Progenitor cell of endocrine pancreas (in vitro differentiated cells): ENCODE results near the gene DAB2. TPM values are rescaled to one million over a fixed set of nuclear protein-coding genes. Genes with fewer than 3 reads are reported as not detected.

Experiments used
- DNase-seq: peaks from one replicate; pipeline ENCODE4 v3.0.0; 2021; ENCODE audit warnings: low spot score; ENCODE audit not compliant: unreplicated experiment
- H3K27ac Mint-ChIP-seq: 2 replicates; pipeline ENCODE4 v1.8.0; 2021; ENCODE audit warnings: mild to moderate bottlenecking, moderate library complexity, mixed read lengths
- H3K27me3 Mint-ChIP-seq: 2 replicates; pipeline ENCODE4 v1.8.0; 2021; ENCODE audit warnings: mixed read lengths
- H3K36me3 Mint-ChIP-seq: 2 replicates; pipeline ENCODE4 v1.8.0; 2022; ENCODE audit warnings: mixed read lengths; ENCODE audit not compliant: insufficient read depth
- H3K4me1 Mint-ChIP-seq: 2 replicates; pipeline ENCODE4 v1.8.0; 2021; ENCODE audit warnings: low read depth, mixed read lengths
- H3K4me3 Mint-ChIP-seq: 2 replicates; pipeline ENCODE4 v1.8.0; 2021; ENCODE audit warnings: low read depth, mild to moderate bottlenecking, moderate library complexity, mixed read lengths
- H3K9me3 Mint-ChIP-seq: 2 replicates; pipeline ENCODE4 v1.8.0; 2021; ENCODE audit warnings: low read depth, mixed read lengths
- CTCF ChIP-seq: fragments of 200-600 bp; sonication (generic); IDR thresholded peaks from one replicate; pipeline ENCODE4 v1.5.0; 2021; ENCODE audit warnings: antibody characterized with exemption, mild to moderate bottlenecking; ENCODE audit not compliant: unreplicated experiment
- total RNA-seq: library from RNA; stranded (reverse); gene quantifications from 2 replicates; pipeline ENCODE4 v1.2.1, GENCODE V29; 2021

Gene DAB2
- total RNA-seq, 1 donor from 2014 or later: 46.0 TPM

GRCh38 chr5:39323542-39323941 is 101.2 kb downstream of the DAB2 start:
- no peaks in the 10 kb centered on the region for H3K36me3 Mint-ChIP-seq
- DNase-seq: no peak
- no peak overlapping the region for H3K4me3 Mint-ChIP-seq
- no peaks in the 10 kb centered on the region for H3K27me3 Mint-ChIP-seq
- H3K27ac Mint-ChIP-seq: no peak overlapping the region
- H3K9me3 Mint-ChIP-seq: peaks cover 4% of the 10 kb centered on the region
- H3K4me1 Mint-ChIP-seq: no peaks in the 10 kb centered on the region
- TF ChIP-seq CTCF: no peak

Other genes starting within 250 kb of the DAB2 start
- gene FYB1, start 205.4 kb downstream of the DAB2 start, total RNA-seq: not detected in 2 replicates
- gene C9, start 60.5 kb downstream of the DAB2 start, total RNA-seq: not detected in 2 replicates